ENCODE measurements around the gene TAS2R9. TPM values are rescaled to one million over a fixed set of nuclear protein-coding genes. Genes with fewer than 3 reads are reported as not detected.

TAS2R9 gene
- total RNA-seq, 1 experiment from 2014 or later: not detected

GRCh38 chr12:10849425-10849878, 39.5 kb upstream of the TAS2R9 start, which contains the start of gene PRR4:
Gene PRR4, minus strand, starts transcription at chr12:10849475. Its CDS starts 38 bp downstream, at chr12:10849437.
- H3K36me3 Mint-ChIP-seq (ENCODE audit: insufficient read depth in 1 of 3, low read depth in 3 of 3): peaks cover 7 to 15% (median 8%) of the 10 kb centered on the region in 3 experiments
- Histone ChIP-seq H3K4me2 (ENCODE audit: insufficient read depth, insufficient read length, low read length) (no peak within 1 kb of the TSS), H3K23me2 (ENCODE audit: insufficient read length, low read depth, low read length, poor library complexity, severe bottlenecking) (no peaks in the 10 kb centered on the region), H2BK12ac (ENCODE audit: insufficient read length, low read depth, low read length) (no peak within 1 kb of the TSS), H2BK5ac (ENCODE audit: insufficient read length, low read length) (no peak within 1 kb of the TSS), H4K20me1 (ENCODE audit: control insufficient read depth, insufficient read depth, insufficient read length) (no peaks in the 10 kb centered on the region), H3K14ac (ENCODE audit: insufficient read depth, low read length) (no peak within 1 kb of the TSS), H3T11ph (ENCODE audit: low read length) (no peak within 1 kb of the TSS), H3K4me1 (ENCODE audit: insufficient read depth, low read length) (no peaks in the 10 kb centered on the region), H4K8ac (replicated peaks; ENCODE audit: insufficient read length, low read depth, low read length) (no peak within 1 kb of the TSS), H3K9ac (ENCODE audit: extremely low read depth, insufficient read length, low read length) (no peak within 1 kb of the TSS), H2BK15ac (ENCODE audit: low read depth, low read length) (no peak within 1 kb of the TSS), H3K9me3 (ENCODE audit: control insufficient read depth, low read depth, low read length) (no peaks in the 10 kb centered on the region), H3K27ac (ENCODE audit: insufficient read length, low read depth, low read length) (no peak within 1 kb of the TSS), H3K27me3 (ENCODE audit: insufficient read depth, low read length) (no peaks in the 10 kb centered on the region), H3K79me2 (ENCODE audit: insufficient read depth, low read length) (no peaks in the 10 kb centered on the region), H3K56ac (ENCODE audit: insufficient read length, low read depth, low read length) (no peak within 1 kb of the TSS), H2AK5ac (ENCODE audit: insufficient read length, low read length) (no peak within 1 kb of the TSS), H3K79me1 (ENCODE audit: insufficient read depth, low read depth, low read length, poor library complexity, severe bottlenecking) (no peaks in the 10 kb centered on the region), H3K4ac (ENCODE audit: low read depth, low read length) (no peak within 1 kb of the TSS), H3K18ac (ENCODE audit: insufficient read length, low read depth, low read length) (no peak within 1 kb of the TSS), H4K91ac (ENCODE audit: insufficient read length, low read depth, low read length) (no peak within 1 kb of the TSS), H2AFZ (ENCODE audit: low read length) (no peak within 1 kb of the TSS), H3K23ac (ENCODE audit: insufficient read length, low read depth, low read length) (no peak within 1 kb of the TSS), H2BK120ac (ENCODE audit: low read depth, low read length, poor library complexity, severe bottlenecking) (no peak within 1 kb of the TSS), H2BK20ac (ENCODE audit: low read depth, low read length, poor library complexity, severe bottlenecking) (no peak within 1 kb of the TSS), H4K5ac (ENCODE audit: insufficient read length, low read depth, low read length) (no peak within 1 kb of the TSS)
- no peak within 1 kb of the TSS for H3K27ac Mint-ChIP-seq
- no peaks in the 10 kb centered on the region for H3K27me3 Mint-ChIP-seq (ENCODE audit: low read depth)
- H3K4me1 Mint-ChIP-seq: peaks cover 3% of the 10 kb centered on the region in 2 experiments
- DNase-seq: no peak
- no peak within 1 kb of the TSS for H3K4me3 Mint-ChIP-seq
- no peak for TF ChIP-seq CTCF (conservative IDR thresholded peaks at IDR 0.05)
- peaks cover 0 to under 1% of the 10 kb centered on the region in 2 experiments; a peak in 1 of 5 replicates for H3K9me3 Mint-ChIP-seq
- WGBS (ENCODE audit: extremely low coverage, insufficient read length, low lambda C conversion rate): no CpG with 5 or more reads among the region's 4 CpGs

Data from H9 (cell line).